HFFc6 (cell line): Measurements from ENCODE around the gene RPS6KA3. TPM values are rescaled to one million over a fixed set of nuclear protein-coding genes. Genes with fewer than 3 reads are reported as not detected.

Source experiments
- DNase-seq: peaks from one replicate; pipeline ENCODE4 v3.0.0-alpha.2; 2018
- H3K27ac Mint-ChIP-seq: 2 replicates; pipeline ENCODE4 v1.8.0; 2020; ENCODE audit warnings: mild to moderate bottlenecking, mixed read lengths
- H3K27me3 Mint-ChIP-seq: 2 replicates; pipeline ENCODE4 v1.8.0; 2021; ENCODE audit warnings: mild to moderate bottlenecking, moderate library complexity, mixed read lengths; ENCODE audit not compliant: insufficient read depth
- H3K36me3 Mint-ChIP-seq: 2 replicates; pipeline ENCODE4 v1.8.0; 2021; ENCODE audit warnings: low read depth, mixed read lengths
- H3K4me1 Mint-ChIP-seq: 2 replicates; pipeline ENCODE4 v1.8.0; 2020; ENCODE audit warnings: low read depth, mixed read lengths
- H3K4me3 Mint-ChIP-seq: 2 replicates; pipeline ENCODE4 v1.8.0; 2020; ENCODE audit warnings: mild to moderate bottlenecking, moderate library complexity, mixed read lengths
- H3K9me3 Mint-ChIP-seq: 2 replicates; pipeline ENCODE4 v1.8.0; 2020; ENCODE audit warnings: mild to moderate bottlenecking, mixed read lengths
- total RNA-seq, 6 experiments: library from RNA; stranded (reverse); fragmentation: NEBNext Ultra II Directional; extraction: Animal tissue kit (Norgen Biotek cat#: 25700); gene quantifications; 2 replicates in 1 of 6; 3 replicates in 5 of 6; pipeline ENCODE4 v1.2.3, GENCODE V29; 2021
- TF ChIP-seq, protein P1 (sequence below): fragments of 200-600 bp; sonication (generic); IDR thresholded peaks from 2 replicates; pipeline ENCODE4 v1.5.0; 2021; ENCODE audit warnings: antibody characterized with exemption, mild to moderate bottlenecking

RPS6KA3 gene
- total RNA-seq, 6 experiments from 2014 or later, result 21.5 to 28.3 (median 24.7) TPM

DNA sequence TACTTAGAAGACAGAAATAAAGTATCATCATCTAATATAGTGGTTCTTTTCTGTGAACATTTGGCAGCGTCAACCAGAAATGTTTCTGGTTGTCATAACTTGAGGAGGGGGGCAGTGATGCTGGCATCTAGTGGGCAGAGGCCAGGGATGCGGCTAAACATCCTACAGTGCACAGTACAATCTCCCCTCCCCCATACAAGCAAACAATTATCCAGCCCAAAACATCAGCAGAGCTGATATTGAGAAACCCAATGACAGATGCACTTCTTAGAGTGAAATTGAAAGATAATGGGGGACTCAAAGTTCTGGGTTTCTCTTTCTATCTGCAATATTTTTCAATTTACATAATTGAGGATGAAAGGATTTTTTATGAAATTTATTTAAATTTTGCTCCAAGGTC, 123.1 kb downstream of the RPS6KA3 start:
- no peak overlapping the region for H3K27ac Mint-ChIP-seq
- no peak overlapping the region for H3K4me3 Mint-ChIP-seq
- DNase-seq, result no peak
- peaks cover 15% of the 10 kb centered on the region for H3K36me3 Mint-ChIP-seq
- H3K4me1 Mint-ChIP-seq, result peaks cover 31% of the 10 kb centered on the region
- H3K27me3 Mint-ChIP-seq, result no peaks in the 10 kb centered on the region; the same call in 1 of the 2 replicates
- TF ChIP-seq, protein P1, sequence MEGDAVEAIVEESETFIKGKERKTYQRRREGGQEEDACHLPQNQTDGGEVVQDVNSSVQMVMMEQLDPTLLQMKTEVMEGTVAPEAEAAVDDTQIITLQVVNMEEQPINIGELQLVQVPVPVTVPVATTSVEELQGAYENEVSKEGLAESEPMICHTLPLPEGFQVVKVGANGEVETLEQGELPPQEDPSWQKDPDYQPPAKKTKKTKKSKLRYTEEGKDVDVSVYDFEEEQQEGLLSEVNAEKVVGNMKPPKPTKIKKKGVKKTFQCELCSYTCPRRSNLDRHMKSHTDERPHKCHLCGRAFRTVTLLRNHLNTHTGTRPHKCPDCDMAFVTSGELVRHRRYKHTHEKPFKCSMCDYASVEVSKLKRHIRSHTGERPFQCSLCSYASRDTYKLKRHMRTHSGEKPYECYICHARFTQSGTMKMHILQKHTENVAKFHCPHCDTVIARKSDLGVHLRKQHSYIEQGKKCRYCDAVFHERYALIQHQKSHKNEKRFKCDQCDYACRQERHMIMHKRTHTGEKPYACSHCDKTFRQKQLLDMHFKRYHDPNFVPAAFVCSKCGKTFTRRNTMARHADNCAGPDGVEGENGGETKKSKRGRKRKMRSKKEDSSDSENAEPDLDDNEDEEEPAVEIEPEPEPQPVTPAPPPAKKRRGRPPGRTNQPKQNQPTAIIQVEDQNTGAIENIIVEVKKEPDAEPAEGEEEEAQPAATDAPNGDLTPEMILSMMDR, result no peak
- no peaks in the 10 kb centered on the region for H3K9me3 Mint-ChIP-seq

DNA sequence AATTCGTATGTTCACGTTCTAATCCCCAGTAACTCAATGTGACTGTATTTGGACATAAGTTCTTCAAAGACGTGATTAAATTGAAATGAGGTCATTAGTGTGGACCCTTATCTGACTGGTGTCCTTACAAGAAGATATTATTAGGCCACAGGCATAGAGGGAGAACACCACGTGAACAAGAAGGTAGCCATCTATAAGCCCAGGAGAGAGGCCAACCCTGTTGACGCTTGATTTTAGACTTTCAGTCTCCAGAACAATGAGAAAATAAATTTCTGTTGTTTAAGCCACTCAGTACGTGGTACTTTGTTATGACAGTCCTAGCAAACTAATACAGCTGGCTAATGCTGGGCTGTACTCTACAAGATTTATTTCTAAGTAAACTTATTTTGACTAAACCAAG, 123.6 kb downstream of the RPS6KA3 start:
- Mint-ChIP-seq H3K4me3 (peak overlapping the region; percentile 26; the same call in 1 of the 2 replicates), H3K36me3 (peaks cover 15% of the 10 kb centered on the region), H3K4me1 (peaks cover 31% of the 10 kb centered on the region), H3K9me3 (no peaks in the 10 kb centered on the region), H3K27me3 (no peaks in the 10 kb centered on the region; the same call in 1 of the 2 replicates), H3K27ac (peak overlapping the region; percentile 75)
- TF ChIP-seq, protein P1, result no peak
- no peak for DNase-seq

DNA sequence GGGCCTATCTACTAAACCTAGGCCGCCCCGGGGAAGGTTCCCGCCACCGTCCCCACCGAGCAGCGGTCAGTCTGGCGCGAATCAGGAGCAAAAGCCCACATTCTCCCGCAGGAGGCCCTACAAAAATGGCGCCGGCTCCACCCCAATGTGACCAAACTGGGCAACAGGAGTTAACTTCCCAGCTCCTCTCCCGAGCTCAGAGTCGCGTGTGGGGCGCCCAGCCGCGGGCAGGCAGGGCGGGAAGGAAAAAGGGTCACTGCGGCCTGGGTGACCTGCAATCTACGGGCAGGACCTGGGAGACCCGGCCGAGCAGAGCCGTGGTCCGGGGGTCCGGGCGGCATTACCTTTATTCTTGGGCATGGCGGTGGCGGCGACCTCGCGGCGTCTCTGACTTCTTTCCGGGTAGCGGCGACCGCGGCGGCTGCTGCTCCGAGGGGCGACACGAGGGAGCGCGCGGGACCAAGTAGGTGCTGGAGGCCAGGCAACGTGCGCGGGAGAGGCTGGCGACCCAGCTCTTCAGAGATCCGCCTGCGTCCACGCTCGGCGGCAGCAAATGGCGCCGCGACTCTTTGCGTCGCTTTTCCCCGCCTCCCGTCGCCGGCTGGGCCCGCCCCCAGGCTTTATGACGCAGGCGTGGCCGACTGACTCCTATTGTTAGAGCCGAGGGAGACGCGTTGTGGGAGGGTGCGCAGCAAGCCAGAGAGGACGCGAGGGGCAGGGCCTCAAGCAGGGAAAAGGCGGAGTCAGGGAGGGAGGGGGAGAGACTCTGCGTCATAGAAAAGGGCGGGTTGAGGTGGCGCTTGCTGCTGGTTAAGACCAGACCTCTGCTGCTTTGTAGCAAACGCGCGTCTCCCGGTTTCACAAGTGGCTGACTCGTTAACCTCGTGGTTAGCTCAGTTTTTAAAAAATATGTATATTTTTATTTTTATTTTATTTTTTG, 125.2 kb downstream of the RPS6KA3 start, which contains the start of gene EIF1AX:
Gene EIF1AX, minus strand, starts transcription at position 558 of the 940 bp plus-strand sequence. Its CDS starts 198 bp downstream, at position 360.
- peaks cover 16% of the 10 kb centered on the region for H3K36me3 Mint-ChIP-seq
- peak; percentile 96 for DNase-seq
- TF ChIP-seq, protein P1, result no peak
- H3K4me1 Mint-ChIP-seq, result peaks cover 24% of the 10 kb centered on the region
- no peaks in the 10 kb centered on the region for H3K9me3 Mint-ChIP-seq
- H3K27me3 Mint-ChIP-seq, result no peaks in the 10 kb centered on the region; the same call in 1 of the 2 replicates
- peak within 1 kb of the TSS; percentile 90 for H3K4me3 Mint-ChIP-seq
- H3K27ac Mint-ChIP-seq, result peak within 1 kb of the TSS; percentile 79

DNA sequence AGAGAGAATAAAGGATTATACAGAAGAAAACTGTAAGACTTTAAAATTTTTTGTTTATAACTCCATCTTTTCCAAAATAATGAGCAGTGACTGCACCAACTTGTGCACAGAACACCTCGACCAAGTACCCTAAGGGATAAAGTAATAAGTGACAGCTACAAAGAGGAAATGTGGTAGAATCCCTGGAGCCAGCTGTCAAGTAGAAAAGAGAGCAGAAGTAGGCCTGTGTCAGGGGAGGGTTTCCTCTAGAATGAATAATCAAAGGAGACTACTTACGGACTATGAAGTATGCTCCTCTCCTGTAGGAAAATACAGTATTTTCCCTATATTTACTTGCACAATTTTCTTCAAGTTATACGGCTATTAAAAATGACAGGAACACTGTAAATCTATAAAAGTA, 126.3 kb downstream of the RPS6KA3 start:
- Mint-ChIP-seq H3K4me3 (peak overlapping the region; percentile 90), H3K9me3 (no peaks in the 10 kb centered on the region), H3K27me3 (no peaks in the 10 kb centered on the region; the same call in 1 of the 2 replicates), H3K4me1 (peaks cover 35% of the 10 kb centered on the region), H3K36me3 (peaks cover 23% of the 10 kb centered on the region), H3K27ac (peak overlapping the region; percentile 79)
- TF ChIP-seq, protein P1, result no peak
- DNase-seq, result no peak

DNA sequence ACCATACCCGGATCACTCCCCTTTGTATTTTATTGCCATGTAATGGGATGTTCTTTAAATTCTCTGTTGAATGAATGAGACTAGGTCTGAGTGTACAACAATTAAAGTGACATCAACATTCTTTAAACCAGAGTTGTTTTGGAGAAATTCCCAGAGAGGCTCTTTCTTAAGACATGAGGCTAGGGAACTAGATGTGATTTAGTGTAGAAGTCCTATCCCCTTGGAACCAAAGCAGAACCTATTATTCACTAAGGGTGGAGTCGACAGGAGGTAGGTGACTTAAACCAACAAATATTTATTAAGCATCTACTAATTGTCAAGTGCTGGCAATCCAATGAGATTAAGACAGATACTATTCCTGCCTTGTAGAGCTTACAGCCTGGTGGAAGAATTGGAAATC, 126.7 kb downstream of the RPS6KA3 start:
- H3K27ac Mint-ChIP-seq, result peak overlapping the region; percentile 79
- H3K36me3 Mint-ChIP-seq, result peaks cover 23% of the 10 kb centered on the region
- H3K4me3 Mint-ChIP-seq, result peak overlapping the region; percentile 90
- H3K27me3 Mint-ChIP-seq, result no peaks in the 10 kb centered on the region; the same call in 1 of the 2 replicates
- no peaks in the 10 kb centered on the region for H3K9me3 Mint-ChIP-seq
- TF ChIP-seq, protein P1, result no peak
- peak; percentile 64 for DNase-seq
- peaks cover 34% of the 10 kb centered on the region for H3K4me1 Mint-ChIP-seq
